Kidney (tissue), 14 donors: ENCODE measurements around the gene L1CAM. TPM values are rescaled to one million over a fixed set of nuclear protein-coding genes. Genes with fewer than 3 reads are reported as not detected.
A peak's percentile ranks its signal among the peaks of the same experiment; 100 is the strongest.

ENCODE experiments used
- DNase-seq, 5 donors: peaks; one replicate each; pipeline ENCODE4 v3.0.0-alpha.2; 2013 to 2020
- FAIRE-seq: peaks from 2 replicates; lab custom pipeline; 2012; peaks lifted over from hg19 to GRCh38; lab: Jason Lieb, UNC
- H3K27ac ChIP-seq, 2 donors: one replicate each; pipeline ENCODE4 v1.7.0; 2013; ENCODE audit warnings: low read depth in 2 of 2, low read length in 2 of 2, inconsistent platforms in 1 of 2
- H3K27me3 ChIP-seq: one replicate; pipeline ENCODE4 v1.7.1; 2013; ENCODE audit warnings: low read length, inconsistent platforms; ENCODE audit not compliant: control insufficient read depth, insufficient read depth
- H3K36me3 ChIP-seq, 3 donors: one replicate each; pipeline versions ENCODE4 v1.7.0 to v1.7.1; 2013; ENCODE audit warnings: low read length in 3 of 3, control low read depth in 1 of 3, inconsistent platforms in 1 of 3; ENCODE audit not compliant: insufficient read depth in 3 of 3, control insufficient read depth in 2 of 3
- H3K4me1 ChIP-seq, 3 donors: one replicate each; pipeline versions ENCODE4 v1.7.0 to v1.7.1; 2013; ENCODE audit warnings: low read length in 3 of 3, inconsistent platforms in 1 of 3, low read depth in 1 of 3; ENCODE audit not compliant: control insufficient read depth in 2 of 3, insufficient read depth in 2 of 3
- H3K4me3 ChIP-seq, 3 donors: one replicate each; pipeline versions ENCODE4 v1.7.0 to v1.8.1; 2013; ENCODE audit warnings: low read length in 3 of 3, control low read depth in 1 of 3, inconsistent platforms in 1 of 3
- H3K9ac ChIP-seq, 3 donors: one replicate each; pipeline versions ENCODE4 v1.7.0 to v1.7.1; 2013; ENCODE audit warnings: low read length in 3 of 3, control low read depth in 1 of 3, inconsistent platforms in 1 of 3
- H3K9me3 ChIP-seq, 3 donors: one replicate each; pipeline versions ENCODE4 v1.7.0 to v1.7.1; 2013; ENCODE audit warnings: low read length in 3 of 3, control low read depth in 1 of 3, inconsistent platforms in 1 of 3; ENCODE audit not compliant: control insufficient read depth in 2 of 3, insufficient read depth in 1 of 3
- CTCF ChIP-seq: IDR thresholded peaks from 3 replicates; pipeline ENCODE4 v1.5.1; 2012; ENCODE audit warnings: mild to moderate bottlenecking, moderate library complexity, borderline replicate concordance; ENCODE audit not compliant: insufficient read depth; ENCODE audit errors: extremely low read depth
- intact Hi-C: fragments of 100-400 bp; cut with DNase I; formaldehyde crosslinking; loops from one replicate; pipeline ENCODE4 v1.11.1; 2022
- polyA plus RNA-seq: library from polyadenylated mRNA; stranded (reverse); fragments of 350-450 nt; fragmentation: Illumina TruSeq; extraction: RNeasy Lipid Tissue Mini Kit (QIAGEN cat#74804); gene quantifications from one replicate; pipeline ENCODE4 v1.2.3, GENCODE V29; 2014; ENCODE audit warnings: low read depth, low replicate concordance; ENCODE audit not compliant: insufficient read depth
- total RNA-seq: library from RNA; stranded (reverse); fragmentation: NEBNext Ultra II Directional; extraction: Animal tissue kit (Norgen Biotek cat#: 25700); gene quantifications from one replicate; pipeline ENCODE4 v1.2.1, GENCODE V29; 2021
- donor health status: control.
- donor health status: control.
- donor health status: control.
- donor health status: control.
- donor health status: control.
- donor health status: DM: yes; HTN: yes; CAD: no.
- donor health status: Normal renal cell carcinoma (clear cell type).

Gene L1CAM
- total and polyA plus RNA-seq, 2 donors from 2014 or later: 26.1 to 71.9 TPM

GRCh38 chrX:153857348-153857903 lies 28.5 kb downstream of the L1CAM start:
- Histone ChIP-seq H3K27ac (no peak overlapping the region), H3K27me3 (no peaks in the 10 kb centered on the region), H3K9me3 (no peaks in the 10 kb centered on the region), H3K4me1 (no peaks in the 10 kb centered on the region), H3K9ac (no peak overlapping the region), H3K4me3 (no peak overlapping the region), H3K36me3 (no peaks in the 10 kb centered on the region)
- intact Hi-C loops: no loop called here
- DNase-seq: peak in 1 of 5 donors; percentile 22
- no peak for TF ChIP-seq CTCF
- FAIRE-seq: no peak

GRCh38 chrX:153854702-153855101 lies 31.3 kb downstream of the L1CAM start:
- peak in 1 of 5 donors; percentile 13 for DNase-seq
- Histone ChIP-seq H3K27ac (no peak overlapping the region), H3K9ac (no peak overlapping the region), H3K36me3 (no peaks in the 10 kb centered on the region), H3K4me3 (no peak overlapping the region), H3K27me3 (no peaks in the 10 kb centered on the region), H3K9me3 (no peaks in the 10 kb centered on the region), H3K4me1 (no peaks in the 10 kb centered on the region)
- FAIRE-seq: no peak
- intact Hi-C loops: no loop called here
- no peak for TF ChIP-seq CTCF

- H3K36me3 ChIP-seq: no peaks in the 10 kb centered on the region
- H3K9me3 ChIP-seq: no peaks in the 10 kb centered on the region
- no peak overlapping the region for H3K9ac ChIP-seq
- no peak overlapping the region for H3K4me3 ChIP-seq
- no peak for DNase-seq
- H3K27ac ChIP-seq: no peak overlapping the region
- intact Hi-C loops: no loop called here
- FAIRE-seq: no peak
- H3K27me3 ChIP-seq: no peaks in the 10 kb centered on the region
- TF ChIP-seq CTCF: no peak
- no peaks in the 10 kb centered on the region for H3K4me1 ChIP-seq
Measured at GRCh38 chrX:153853902-153854267, 32.1 kb downstream of the L1CAM start.
